Left ventricle myocardium superior (tissue), 1 donor: ENCODE measurements around the gene PRSS53. TPM values are rescaled to one million over a fixed set of nuclear protein-coding genes. Genes with fewer than 3 reads are reported as not detected.
"Not testable (repeated sequence)": the region's sequence is repeated elsewhere in the genome, so short reads cannot be mapped to it uniquely, and the experiment has no call there.

Experiments
- ATAC-seq: fragments of 200-7000 bp; cut with Tn5 transposase; one replicate; pipeline ENCODE4 v1.9.1; 2020; ENCODE audit warnings: mild to moderate bottlenecking, moderate library complexity
- DNase-seq: peaks from one replicate; pipeline ENCODE4 v3.0.0-alpha.2; 2020
- intact Hi-C: fragments of 100-400 bp; cut with micrococcal nuclease; formaldehyde crosslinking; loops from one replicate; pipeline ENCODE4 v1.11.0; 2022
- total RNA-seq: library from RNA; stranded (reverse); fragmentation: NEBNext Ultra II Directional; extraction: Animal tissue kit (Norgen Biotek cat#: 25700); gene quantifications from one replicate; pipeline ENCODE4 v1.2.1, GENCODE V29; 2021
- donor health status: DM: no; HTN: yes; CAD: no; lungs with severe emphysema.

PRSS53 gene
- total RNA-seq, 1 donor from 2014 or later, result 0.87 TPM

DNA sequence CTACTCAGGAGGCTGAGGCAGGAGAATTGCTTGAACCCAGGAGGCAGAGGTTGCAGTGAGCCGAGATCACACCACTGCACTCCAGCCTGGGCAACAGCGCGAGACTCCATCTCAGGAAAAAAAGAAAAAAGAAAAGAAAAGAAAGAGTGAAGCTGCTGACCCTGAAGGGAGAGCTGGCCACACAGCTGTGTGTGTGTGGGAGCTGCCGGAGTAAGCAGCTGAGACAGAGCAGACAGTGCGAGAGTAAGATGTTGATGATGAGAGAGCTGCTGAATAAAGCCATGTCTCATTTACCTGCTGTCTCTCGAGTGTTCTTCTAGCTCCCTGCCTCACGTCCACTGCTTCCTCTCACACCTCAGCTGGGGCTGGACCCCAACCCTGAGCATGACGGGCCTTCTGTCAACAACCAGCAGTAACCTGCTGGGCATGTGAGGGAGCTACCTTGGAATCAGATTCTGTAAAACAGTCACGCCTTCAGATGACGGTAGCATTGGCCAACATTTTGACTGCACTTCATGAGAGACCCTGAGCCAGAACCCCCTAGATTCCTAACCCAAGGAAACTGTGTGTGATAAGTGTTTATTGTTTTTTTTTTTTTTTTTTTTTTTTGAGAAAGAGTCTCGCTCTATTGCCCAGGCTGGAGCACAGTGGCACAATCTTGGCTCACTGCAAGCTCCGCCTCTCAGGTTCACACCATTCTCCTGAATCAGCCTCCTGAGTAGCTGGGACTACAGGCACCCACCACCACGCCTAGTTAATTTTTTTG is 12.3 kb upstream of the PRSS53 start:
- intact Hi-C loops, ATAC-seq, DNase-seq: not testable (repeated sequence)

GRCh38 chr16:31099860-31100638 is 11.3 kb upstream of the PRSS53 start:
- no peak for DNase-seq
- intact Hi-C loops, result no loop called here
- no peak for ATAC-seq

DNA sequence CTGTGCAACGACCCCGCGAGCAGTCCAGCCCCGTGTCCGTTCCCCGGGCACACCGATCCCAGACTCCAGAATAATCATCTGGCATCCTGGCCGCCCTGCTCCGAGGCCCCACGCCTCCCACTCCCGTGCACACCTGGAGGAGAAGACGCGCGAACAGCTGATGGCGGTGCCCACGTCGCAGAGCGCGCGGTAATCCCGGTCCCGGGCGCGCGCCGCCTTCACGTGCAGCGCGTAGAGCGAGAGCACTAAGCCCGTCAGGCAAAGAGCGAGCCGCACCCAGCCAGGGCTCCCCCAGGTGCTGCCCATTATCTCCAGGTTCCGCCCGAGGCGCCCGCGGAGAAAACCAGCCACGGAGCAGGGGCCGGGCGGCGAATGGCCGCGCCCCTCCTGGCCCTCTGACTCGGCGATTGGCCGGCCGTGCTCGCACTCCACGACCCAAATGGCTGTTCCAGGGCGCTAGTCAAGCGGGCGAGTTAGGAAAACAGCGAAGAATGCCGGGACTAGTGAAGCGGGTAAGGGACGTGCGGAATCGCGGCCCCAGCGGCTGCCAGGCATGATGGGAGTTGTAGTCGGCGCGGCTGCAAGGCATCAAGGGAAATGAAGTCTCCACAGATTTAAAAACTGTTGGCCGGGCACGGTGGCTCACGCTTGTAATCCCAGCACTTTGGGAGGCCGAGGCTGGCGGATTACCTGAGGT is 5.8 kb upstream of the PRSS53 start, which contains the start of gene VKORC1:
TSS of gene VKORC1 (minus strand) at position 374 of the 697 bp plus-strand sequence. CDS start at position 306, 68 bp downstream.
- intact Hi-C loops, result no loop called here
- ATAC-seq (peak; percentile 96), DNase-seq (peak; percentile 96)

GRCh38 chr16:31094088-31094423 is 5.3 kb upstream of the PRSS53 start:
- DNase-seq (no peak), ATAC-seq (peak; percentile 13)
- intact Hi-C loops, result no loop called here

DNA sequence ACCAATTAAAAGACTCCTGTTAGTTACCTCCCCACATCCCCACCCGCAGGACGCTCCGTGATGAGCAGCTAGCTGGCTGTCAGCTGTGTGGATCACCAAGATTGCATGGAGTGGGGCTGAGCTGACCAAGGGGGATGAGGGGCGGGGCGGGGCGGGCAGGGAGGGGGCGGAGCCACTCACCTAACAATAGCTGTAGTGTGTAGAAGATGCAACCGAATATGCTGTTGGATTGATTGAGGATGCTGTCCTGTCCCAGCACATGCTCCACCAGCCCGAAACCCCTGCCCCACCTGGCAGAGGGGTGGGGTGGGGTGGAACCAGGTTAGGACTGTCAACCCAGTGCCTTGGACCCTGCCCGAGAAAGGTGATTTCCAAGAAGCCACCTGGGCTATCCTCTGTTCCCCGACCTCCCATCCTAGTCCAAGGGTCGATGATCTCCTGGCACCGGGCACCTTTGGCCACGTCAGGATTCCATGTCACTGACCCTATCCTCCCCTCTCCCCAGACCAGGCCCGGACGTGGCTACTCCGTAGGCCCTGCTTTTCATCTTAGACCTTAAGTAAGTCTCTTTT is 4.5 kb upstream of the PRSS53 start:
- no peak for ATAC-seq
- DNase-seq, result no peak
- intact Hi-C loops, result no loop called here

DNA sequence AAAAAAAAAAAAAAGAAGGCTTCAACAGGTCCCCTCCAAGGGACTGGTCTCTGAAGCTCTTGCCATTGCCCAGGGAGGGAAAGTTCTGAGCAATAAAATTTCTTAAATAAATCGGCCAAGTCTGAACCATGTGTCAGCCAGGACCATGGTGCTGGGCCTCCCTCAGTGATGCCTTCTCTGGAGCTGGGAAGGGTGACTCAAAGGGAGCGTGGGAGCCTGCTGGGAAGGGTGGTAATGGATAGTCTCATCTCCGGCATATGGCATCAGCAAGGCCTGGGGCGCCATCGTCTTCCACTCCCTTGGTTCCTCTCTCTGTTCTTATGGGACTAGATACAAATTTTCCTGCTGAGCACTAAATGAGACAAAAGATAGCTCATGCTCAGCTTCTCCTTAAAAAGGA is 3.6 kb upstream of the PRSS53 start:
- intact Hi-C loops, result no loop called here
- DNase-seq, result no peak
- no peak for ATAC-seq

DNA sequence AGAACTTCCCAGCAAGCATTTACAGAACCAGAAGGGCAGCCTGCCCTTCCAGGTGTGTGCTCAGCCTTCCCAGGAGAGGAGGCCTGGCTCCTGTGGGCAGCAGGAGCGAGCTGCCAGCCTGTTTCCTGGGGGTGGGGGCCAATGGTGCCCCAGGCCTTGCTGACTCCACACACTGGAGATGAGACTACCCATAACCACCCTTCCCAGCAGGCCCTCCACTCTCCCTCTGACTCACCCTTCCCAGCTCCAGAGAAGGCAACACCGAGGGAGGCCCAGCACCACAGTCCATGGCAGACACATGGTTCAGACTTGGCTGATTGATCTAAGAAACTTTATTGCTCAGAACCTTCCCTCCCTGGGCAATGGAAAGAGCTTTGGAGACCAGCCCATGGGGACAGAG is 1.8 kb upstream of the PRSS53 start:
- ATAC-seq (no peak), DNase-seq (no peak)
- intact Hi-C loops, result no loop called here

- no peak for DNase-seq
- intact Hi-C loops, result no loop called here
Measured at GRCh38 chr16:31089199-31089598, 456 bp upstream of the PRSS53 start.

GRCh38 chr16:31087971-31088370 is 772 bp downstream of the PRSS53 start:
- intact Hi-C loops, result no loop called here
- ATAC-seq (no peak), DNase-seq (no peak)

More at GRCh38 chr16:31089199-31089598, 456 bp upstream of the PRSS53 start:
- ATAC-seq, result no peak

- DNase-seq, result no peak
- intact Hi-C loops, result no loop called here
- ATAC-seq, result no peak
Measured at GRCh38 chr16:31087481-31087880, 1.3 kb downstream of the PRSS53 start.

- DNase-seq, result no peak
- intact Hi-C loops, result no loop called here
- no peak for ATAC-seq
Measured at GRCh38 chr16:31086629-31086906, 2.2 kb downstream of the PRSS53 start.

GRCh38 chr16:31085873-31086628 is 2.7 kb downstream of the PRSS53 start:
- DNase-seq (no peak), ATAC-seq (no peak)
- intact Hi-C loops, result no loop called here

GRCh38 chr16:31085411-31085810 is 3.3 kb downstream of the PRSS53 start:
- intact Hi-C loops, result no loop called here
- no peak for DNase-seq
- ATAC-seq, result no peak

DNA sequence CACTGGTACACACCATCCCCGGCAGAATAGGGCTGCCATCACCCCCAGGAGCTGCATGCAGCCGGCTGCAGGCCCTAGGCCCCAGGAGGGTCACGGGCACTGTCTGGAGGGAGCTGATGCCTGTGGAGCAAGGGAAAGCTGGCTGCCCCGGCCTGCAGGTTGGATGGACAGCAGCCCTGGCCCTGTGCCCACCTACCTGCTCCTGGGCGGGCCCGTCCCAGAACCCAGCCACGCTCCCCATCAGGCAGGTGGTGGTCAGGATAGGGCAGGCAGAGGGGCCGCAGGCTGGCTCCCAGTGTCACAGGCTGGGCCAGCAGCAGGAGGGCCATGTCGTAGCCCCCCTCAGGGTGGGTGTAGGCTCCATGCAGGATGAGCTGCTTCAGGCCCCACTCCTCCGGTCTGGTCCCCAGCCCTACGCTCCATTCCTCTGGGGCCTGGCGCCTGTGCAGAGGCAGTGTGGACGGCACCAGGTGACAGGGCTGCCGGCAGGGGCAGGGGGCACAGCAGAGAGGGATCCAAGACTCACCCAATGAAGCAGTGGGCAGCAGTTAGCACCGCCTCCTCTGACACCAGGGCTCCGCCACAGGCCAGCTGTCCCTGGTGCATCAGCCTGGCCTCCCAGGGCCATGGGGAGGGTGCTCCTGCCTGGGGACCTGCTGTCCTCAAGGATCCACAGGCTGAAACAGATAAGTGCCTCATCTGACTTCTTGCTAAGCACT is 4.0 kb downstream of the PRSS53 start:
- intact Hi-C loops, result no loop called here
- DNase-seq (no peak), ATAC-seq (no peak)

GRCh38 chr16:31083981-31084380 is 4.8 kb downstream of the PRSS53 start:
- intact Hi-C loops, result no loop called here
- DNase-seq (no peak), ATAC-seq (no peak)

GRCh38 chr16:31083556-31083955 is 5.2 kb downstream of the PRSS53 start:
- no peak for ATAC-seq
- intact Hi-C loops, result no loop called here
- no peak for DNase-seq

GRCh38 chr16:31083081-31083480 is 5.7 kb downstream of the PRSS53 start:
- DNase-seq, result no peak
- ATAC-seq, result no peak
- intact Hi-C loops, result no loop called here

- DNase-seq (no peak), ATAC-seq (no peak)
- intact Hi-C loops, result no loop called here
Measured at GRCh38 chr16:31082368-31083045, 6.2 kb downstream of the PRSS53 start.
